GM15510 (cell line): Measurements from ENCODE around the gene GALT.

Source experiments
- POLR2A ChIP-seq: IDR thresholded peaks from 3 replicates; pipeline ENCODE4 v1.6.1; 2011; ENCODE audit warnings: borderline replicate concordance; ENCODE audit not compliant: insufficient read length; ENCODE audit errors: extremely low read depth

The GALT gene

GRCh38 chr9:34646211-34647083 is at the start of gene GALT:
Gene GALT, plus strand, starts transcription at chr9:34646675. Its CDS starts 30 bp downstream, at chr9:34646705.
- TF ChIP-seq POLR2A: peak; percentile 74

DNA sequence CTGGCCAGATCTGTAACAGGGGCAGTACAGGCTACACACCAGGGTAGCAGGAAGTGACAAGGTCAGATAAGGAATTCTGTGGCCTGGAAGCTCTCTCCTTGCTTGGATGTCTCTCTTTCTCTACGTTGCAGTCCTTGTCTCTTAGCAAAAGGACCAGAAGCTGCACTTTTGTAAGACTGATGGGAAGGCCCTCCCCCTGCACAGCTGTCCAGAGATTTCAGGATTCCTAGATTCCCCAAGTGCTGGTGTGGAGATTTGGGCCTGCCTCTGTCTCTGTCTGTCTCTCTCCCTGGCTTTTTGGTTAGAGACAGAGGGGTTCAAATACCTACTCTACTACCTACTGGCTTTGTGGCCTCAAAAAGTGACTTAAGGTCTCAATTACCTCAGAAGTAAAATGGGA is 46.9 kb upstream of the GALT start:
- no peak for TF ChIP-seq POLR2A

GRCh38 chr9:34600908-34601307 is 45.6 kb upstream of the GALT start:
- TF ChIP-seq POLR2A: no peak

DNA sequence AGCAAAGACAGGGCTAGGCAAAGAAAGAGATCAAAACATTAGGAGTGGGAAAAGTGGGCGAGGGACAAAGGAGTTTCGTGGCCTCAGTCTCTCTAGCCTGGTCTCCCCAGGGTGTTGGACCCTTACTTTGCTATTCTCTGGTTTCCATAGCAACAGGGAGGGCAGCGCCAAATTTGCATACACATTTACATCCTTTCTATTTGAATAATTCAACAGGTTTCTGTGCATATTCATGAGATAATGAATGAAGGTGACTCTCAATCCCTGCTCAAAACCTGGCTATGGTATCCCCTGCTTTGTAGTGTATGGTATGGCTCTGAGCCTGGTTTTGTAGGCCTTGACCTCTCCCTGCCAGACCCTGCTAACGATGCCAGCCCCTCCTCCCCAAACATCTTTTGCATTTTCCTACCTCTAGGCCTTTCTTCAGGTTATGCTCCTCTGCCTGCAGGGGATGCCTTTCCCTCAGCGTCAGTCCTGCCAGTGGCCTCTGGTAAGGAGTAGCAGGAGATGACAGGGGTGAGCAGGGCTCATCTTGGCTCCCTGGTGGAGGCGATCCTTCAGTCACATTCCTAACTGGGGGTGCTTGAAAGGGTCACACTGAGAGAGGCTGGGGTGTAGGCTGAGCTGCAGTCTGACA is 44.4 kb upstream of the GALT start:
- no peak for TF ChIP-seq POLR2A

- TF ChIP-seq POLR2A: no peak
Measured at GRCh38 chr9:34603610-34604231, 42.8 kb upstream of the GALT start.

GRCh38 chr9:34606190-34606589 is 40.3 kb upstream of the GALT start:
- TF ChIP-seq POLR2A: no peak

- no peak for TF ChIP-seq POLR2A
Measured at GRCh38 chr9:34606905-34607304, 39.6 kb upstream of the GALT start.

GRCh38 chr9:34607331-34607730 is 39.1 kb upstream of the GALT start:
- TF ChIP-seq POLR2A: no peak

GRCh38 chr9:34610434-34611206 is 35.9 kb upstream of the GALT start:
- no peak for TF ChIP-seq POLR2A

DNA sequence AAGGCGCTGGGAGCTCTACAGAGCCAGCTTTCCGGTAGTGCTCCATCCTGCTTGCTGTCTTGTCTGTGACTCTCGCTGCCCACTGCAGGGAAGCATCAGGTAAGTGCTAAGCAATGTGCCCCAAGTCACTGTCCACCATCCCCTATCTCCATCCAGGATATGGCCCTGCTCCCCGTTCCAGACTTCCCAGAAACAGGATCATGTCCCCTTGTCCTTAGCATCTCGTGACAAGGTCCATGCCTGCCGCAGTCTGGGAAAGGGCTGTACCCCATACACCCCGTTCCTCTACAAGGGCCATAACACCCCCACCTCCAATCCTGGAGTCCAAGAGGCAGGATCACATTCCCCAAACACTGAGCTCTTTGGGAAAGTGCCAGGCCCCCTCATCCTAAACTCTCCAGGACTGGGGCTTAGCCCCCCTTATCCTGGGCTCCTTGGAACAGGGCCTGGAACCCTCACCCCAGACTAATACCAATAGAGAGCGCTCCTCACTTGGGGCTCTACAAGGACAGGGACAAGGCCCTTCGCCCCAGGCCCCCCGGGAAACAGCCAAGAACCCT is 35.1 kb upstream of the GALT start:
- no peak for TF ChIP-seq POLR2A

- peak; percentile 97 for TF ChIP-seq POLR2A
Measured at GRCh38 chr9:34611811-34612787, 34.4 kb upstream of the GALT start, which contains the start of gene RPP25L. Gene RPP25L, minus strand, starts transcription at chr9:34612097. Its CDS starts 801 bp downstream, at chr9:34611296.

GRCh38 chr9:34612788-34613390 is 33.6 kb upstream of the GALT start:
- TF ChIP-seq POLR2A: no peak

DNA sequence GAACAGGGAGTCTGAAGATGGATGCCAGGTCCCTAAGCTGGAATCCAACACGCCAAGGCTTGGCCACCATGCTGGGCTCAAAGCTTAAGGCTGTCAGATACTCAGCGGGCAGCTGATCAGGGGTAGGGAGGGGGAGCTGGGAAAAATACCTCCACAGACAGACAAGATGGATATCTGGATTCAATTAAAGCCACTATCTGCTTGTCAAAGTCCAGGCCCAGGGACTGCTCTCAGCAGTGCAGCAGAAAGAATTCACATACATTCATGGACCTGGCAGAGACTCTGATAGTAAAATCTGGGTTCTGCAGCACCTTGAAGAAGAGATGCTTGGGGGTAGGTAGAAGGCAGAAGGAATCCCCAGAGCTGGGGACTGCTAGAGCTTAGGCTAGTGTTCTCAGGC is 31.3 kb upstream of the GALT start:
- no peak for TF ChIP-seq POLR2A
